HG02885 (cell line): ENCODE results near the gene ADGRA1.
"Not testable (repeated sequence)": the region's sequence is repeated elsewhere in the genome, so short reads cannot be mapped to it uniquely, and the experiment has no call there.

Experiments
- ATAC-seq: cut with Tn5 transposase; IDR thresholded peaks from one replicate; pipeline ENCODE4 v1.9.1; 2021; ENCODE audit warnings: mild to moderate bottlenecking; ENCODE audit not compliant: unreplicated experiment, poor library complexity

The ADGRA1 gene

GRCh38 chr10:133170092-133170491, 82.4 kb downstream of the ADGRA1 start:
- no peak for ATAC-seq

GRCh38 chr10:133173860-133174640, 86.3 kb downstream of the ADGRA1 start:
- ATAC-seq = no peak

- no peak for ATAC-seq
Observed at GRCh38 chr10:133174689-133175263, 87.1 kb downstream of the ADGRA1 start.

- ATAC-seq = not testable (repeated sequence)
Observed at GRCh38 chr10:133175624-133176023, 87.9 kb downstream of the ADGRA1 start.

- ATAC-seq = no peak
Observed at GRCh38 chr10:133176546-133176945, 88.8 kb downstream of the ADGRA1 start.

- no peak for ATAC-seq
Observed at GRCh38 chr10:133177380-133178157, 89.8 kb downstream of the ADGRA1 start.

- no peak for ATAC-seq
Observed at GRCh38 chr10:133178357-133179127, 90.8 kb downstream of the ADGRA1 start.

GRCh38 chr10:133179128-133179520, 91.4 kb downstream of the ADGRA1 start:
- ATAC-seq = no peak

- ATAC-seq = no peak
Observed at GRCh38 chr10:133179651-133180050, 91.9 kb downstream of the ADGRA1 start.

- ATAC-seq = no peak
Observed at GRCh38 chr10:133180192-133180964, 92.7 kb downstream of the ADGRA1 start.

GRCh38 chr10:133180965-133181639, 93.4 kb downstream of the ADGRA1 start:
- ATAC-seq = no peak
